C4-2B (cell line): Measurements from ENCODE around the gene RHOF.

Source experiments
- CTCF ChIP-seq: fragments of 450-650 bp; conservative IDR thresholded peaks from 2 replicates; pipeline ENCODE4 v1.5.1; 2017; ENCODE audit warnings: mild to moderate bottlenecking
- ZFX ChIP-seq: fragments of 450-650 bp; IDR thresholded peaks from 2 replicates; pipeline ENCODE4 v1.6.1; 2017

DNA sequence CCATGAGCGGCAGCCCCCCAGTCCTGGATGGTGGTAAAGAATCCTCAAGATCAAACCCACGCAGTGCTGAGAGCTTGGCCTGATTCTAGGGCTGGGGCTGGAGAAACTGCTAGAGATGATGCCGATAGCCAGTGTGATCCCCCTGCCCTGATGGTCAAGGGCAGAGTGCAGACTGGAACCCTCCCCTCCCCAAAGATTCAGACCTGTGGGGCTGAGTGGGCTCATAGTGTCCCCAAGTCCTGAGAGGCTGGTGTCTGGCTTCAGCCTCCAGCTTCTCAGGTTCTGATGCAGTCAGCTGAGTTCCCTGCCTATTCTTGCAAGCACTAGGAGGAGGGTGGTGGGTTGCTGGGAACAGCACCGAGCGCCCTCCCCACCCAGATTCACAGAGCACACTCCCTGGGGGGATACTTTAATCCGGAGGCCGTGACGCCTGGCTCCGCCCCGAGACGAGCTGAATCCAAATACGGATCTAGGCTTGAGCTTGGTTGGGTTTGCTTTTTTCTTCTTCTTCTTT lies 11.9 kb downstream of the RHOF start:
- no peak for TF ChIP-seq CTCF
- TF ChIP-seq ZFX, result no peak
